IMR-90 (cell line): Measurements from ENCODE around the gene MAML3. TPM values are rescaled to one million over a fixed set of nuclear protein-coding genes. Genes with fewer than 3 reads are reported as not detected.

Source experiments
- ATAC-seq: fragments of 200-7000 bp; cut with Tn5 transposase; 2 replicates; pipeline ENCODE4 v1.9.1; 2020; ENCODE audit warnings: low read depth, mild to moderate bottlenecking, moderate library complexity
- BruUV-seq: library from RNA; stranded (reverse); fragments of 400-500 nt; replicated peaks from 2 replicates; lab custom pipeline; 2021; lab: Mats Ljungman, UMichigan
- CTCF ChIA-PET: fragments of 300-600 bp; formaldehyde crosslinking; extraction: SDS; loops from one replicate; lab custom pipeline; 2021; ENCODE audit warnings: antibody characterized with exemption; lab: Yijun Ruan, JAX
- POLR2A ChIA-PET: fragments of 300-600 bp; sonication (Branson Sonifier 250); formaldehyde crosslinking; loops from one replicate; lab custom pipeline; 2022; ENCODE audit warnings: antibody characterized with exemption; ENCODE audit not compliant: unreplicated experiment; lab: Charles Lee
- DNase-seq: peaks from one replicate; pipeline ENCODE4 v3.0.0; 2013
- H2AFZ ChIP-seq: replicated peaks from 2 replicates; pipeline ENCODE3; 2013; ENCODE audit warnings: low read length, mild to moderate bottlenecking; ENCODE audit not compliant: poor library complexity
- H2AK5ac ChIP-seq: 2 replicates; pipeline ENCODE4 v1.6.1; 2013; ENCODE audit warnings: low read depth, low read length, inconsistent platforms
- H2AK9ac ChIP-seq: replicated peaks from 2 replicates; pipeline ENCODE3; 2013; ENCODE audit warnings: mild to moderate bottlenecking, low read depth, low read length, moderate library complexity; ENCODE audit not compliant: poor library complexity
- H2BK120ac ChIP-seq: 2 replicates; pipeline ENCODE4 v1.6.1; 2013; ENCODE audit warnings: low read depth, low read length, inconsistent platforms
- H2BK15ac ChIP-seq: 3 replicates; pipeline ENCODE4 v1.6.1; 2013; ENCODE audit warnings: low read depth, low read length, inconsistent platforms
- H2BK20ac ChIP-seq: 2 replicates; pipeline ENCODE4 v1.6.1; 2013; ENCODE audit warnings: low read depth, mild to moderate bottlenecking, inconsistent platforms, low read length, moderate library complexity
- H2BK5ac ChIP-seq: 2 replicates; pipeline ENCODE4 v1.6.1; 2013; ENCODE audit warnings: mild to moderate bottlenecking, low read depth, low read length, inconsistent platforms; ENCODE audit not compliant: poor library complexity, severe bottlenecking
- H3K14ac ChIP-seq: replicated peaks from 2 replicates; pipeline ENCODE4 v1.6.1; 2013; ENCODE audit warnings: low read depth, low read length, inconsistent platforms
- H3K18ac ChIP-seq: 2 replicates; pipeline ENCODE4 v1.6.1; 2013; ENCODE audit warnings: low read depth, low read length, control low read depth
- H3K23ac ChIP-seq: 2 replicates; pipeline ENCODE4 v1.6.1; 2013; ENCODE audit warnings: low read depth, low read length, inconsistent platforms
- H3K27ac ChIP-seq: 2 replicates; pipeline ENCODE4 v1.5.1; 2013; ENCODE audit warnings: mild to moderate bottlenecking, control low read depth, low read length; ENCODE audit not compliant: insufficient read depth
- H3K27me3 ChIP-seq: 2 replicates; pipeline ENCODE4 v1.6.1; 2013; ENCODE audit warnings: low read length; ENCODE audit not compliant: control insufficient read depth, insufficient read depth
- H3K36me3 ChIP-seq: 2 replicates; pipeline ENCODE4 v1.6.1; 2013; ENCODE audit warnings: low read length, mixed read lengths; ENCODE audit not compliant: control insufficient read depth, insufficient read depth
- H3K4ac ChIP-seq: 2 replicates; pipeline ENCODE4 v1.6.1; 2013; ENCODE audit warnings: low read depth, low read length, inconsistent platforms
- H3K4me1 ChIP-seq: 2 replicates; pipeline ENCODE4 v1.6.1; 2013; ENCODE audit warnings: low read length, mixed read lengths; ENCODE audit not compliant: control insufficient read depth, insufficient read depth
- H3K4me2 ChIP-seq: 2 replicates; pipeline ENCODE4 v1.6.1; 2013; ENCODE audit warnings: low read depth, mild to moderate bottlenecking, control low read depth, low read length, moderate library complexity
- H3K4me3 ChIP-seq: 2 replicates; pipeline ENCODE4 v1.5.1; 2013; ENCODE audit warnings: low read depth, mild to moderate bottlenecking, control low read depth, low read length, moderate library complexity; ENCODE audit not compliant: insufficient read depth
- H3K56ac ChIP-seq: 2 replicates; pipeline ENCODE4 v1.6.1; 2013; ENCODE audit warnings: low read length, inconsistent platforms; ENCODE audit not compliant: insufficient read depth; ENCODE audit errors: extremely low read depth
- H3K79me1 ChIP-seq, 2 experiments: 2 replicates each; pipeline ENCODE4 v1.6.1; 2013; ENCODE audit warnings: low read length in 2 of 2, inconsistent platforms in 1 of 2, low read depth in 1 of 2
- H3K9ac ChIP-seq: 2 replicates; pipeline ENCODE4 v1.6.1; 2013; ENCODE audit warnings: low read depth, low read length, control low read depth
- H3K9me1 ChIP-seq: 2 replicates; pipeline ENCODE4 v1.6.1; 2013; ENCODE audit warnings: low read length, inconsistent platforms; ENCODE audit not compliant: insufficient read depth
- H3K9me3 ChIP-seq: 2 replicates; pipeline ENCODE4 v1.6.1; 2013; ENCODE audit warnings: low read length; ENCODE audit not compliant: control insufficient read depth, insufficient read depth
- H4K20me1 ChIP-seq: 2 replicates; pipeline ENCODE4 v1.6.1; 2013; ENCODE audit warnings: low read length, inconsistent platforms; ENCODE audit not compliant: insufficient read depth
- H4K5ac ChIP-seq: 2 replicates; pipeline ENCODE4 v1.6.1; 2013; ENCODE audit warnings: mild to moderate bottlenecking, low read depth, low read length, control low read depth
- H4K8ac ChIP-seq, 2 experiments: 2 replicates each; pipeline ENCODE4 v1.6.1; 2013; ENCODE audit warnings: low read depth in 2 of 2, low read length in 2 of 2, control low read depth in 1 of 2, inconsistent platforms in 1 of 2
- H4K91ac ChIP-seq: 2 replicates; pipeline ENCODE4 v1.6.1; 2013; ENCODE audit warnings: low read depth, low read length, inconsistent platforms; ENCODE audit not compliant: insufficient read depth
- CEBPB ChIP-seq: IDR thresholded peaks from 2 replicates; pipeline ENCODE4 v1.6.1; 2012; ENCODE audit warnings: low read depth, low read length, improper control_type of control experiment
- RAD21 ChIP-seq: IDR thresholded peaks from 2 replicates; pipeline ENCODE4 v1.6.1; 2012; ENCODE audit warnings: low read length, improper control_type of control experiment
- WGBS, 2 experiments: methylation state at CpG; one replicate each; pipeline versions ENCODE4 v1.1.5 to v1.1.7; 2013; ENCODE audit warnings: missing lambda C conversion rate in 2 of 2; ENCODE audit not compliant: insufficient read length in 1 of 2; ENCODE audit errors: extremely low coverage in 2 of 2; 5-methylcytosine and 5-hydroxymethylcytosine counted together
- dilution Hi-C: fragments of 300-500 bp; cut with HindIII; formaldehyde crosslinking; loops from one replicate; pipeline ENCODE4 v1.14.3; 2018; ENCODE audit warnings: low sequenced_read_pairs; ENCODE audit not compliant: unreplicated experiment
- in situ Hi-C: fragments of 300-500 bp; cut with MboI; formaldehyde crosslinking; loops from 3 replicates; pipeline ENCODE4 v1.14.3; 2019; ENCODE audit warnings: low sequenced_read_pairs, inconsistent platforms, mixed read lengths
- intact Hi-C: fragments of 100-400 bp; cut with micrococcal nuclease; formaldehyde crosslinking; loops from 2 replicates; pipeline ENCODE4 v1.10.0; 2022
- polyA plus RNA-seq, 3 experiments: library from polyadenylated mRNA; depleted of rRNA; stranded (reverse); fragments of >200 nt; gene quantifications; 2 replicates each; pipeline ENCODE4 v1.2.3, GENCODE V29; 2012; ENCODE audit warnings: low replicate concordance in 1 of 3
- total RNA-seq: library from RNA; depleted of rRNA; stranded (reverse); fragments of >200 nt; gene quantifications from 2 replicates; pipeline ENCODE4 v1.2.3, GENCODE V29; 2012

The MAML3 gene
- total and polyA plus RNA-seq, 2 of the 4 experiments (the other 2 are of a cell fraction): 0.90 to 1.7 TPM

DNA sequence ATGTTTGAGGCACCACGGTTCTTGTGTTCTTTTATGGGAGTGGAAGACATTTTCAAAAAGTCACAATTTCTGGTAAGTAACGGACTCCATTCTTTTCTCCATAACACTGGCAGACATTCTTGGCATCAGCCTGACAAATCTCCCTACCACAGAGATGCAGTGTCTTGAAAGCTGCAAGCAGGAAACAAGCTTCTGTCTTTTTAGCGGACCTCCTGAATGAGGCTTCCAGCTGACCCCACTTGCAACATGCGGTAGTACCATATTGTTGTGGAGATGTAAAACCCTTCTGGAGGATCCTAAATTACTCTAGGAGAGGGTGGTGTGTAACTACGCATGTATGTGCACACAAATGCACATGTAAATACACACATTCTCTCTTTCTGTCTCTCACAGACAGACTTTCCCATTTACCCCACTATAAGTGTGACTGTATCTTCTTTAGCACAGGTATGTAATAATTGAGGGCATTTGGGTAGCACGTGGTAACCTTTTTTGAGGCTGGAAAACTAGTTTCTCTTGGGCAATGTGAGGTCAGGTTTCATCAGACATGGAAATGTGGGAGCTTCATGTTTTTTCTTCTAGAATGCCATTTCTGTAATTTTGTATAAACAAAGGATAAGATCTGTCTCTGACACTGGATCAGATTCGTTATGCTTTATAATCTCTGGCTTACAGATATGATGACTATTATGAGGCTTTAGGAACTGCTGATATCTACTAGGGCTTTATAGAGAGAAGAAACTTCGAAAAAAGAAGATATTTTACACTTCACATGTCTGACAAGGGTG, 358.3 kb downstream of the MAML3 start:
- Histone ChIP-seq H4K5ac (peak overlapping the region; percentile 12; the same call in 1 of the 2 replicates), H3K27me3 (no peaks in the 10 kb centered on the region), H2BK5ac (no peak overlapping the region), H4K91ac (no peak overlapping the region), H3K9ac (no peak overlapping the region), H3K4me2 (0 out of 2 replicates have a peak overlapping the region, but pooled peaks have one; percentile 12), H2AK5ac (no peak overlapping the region), H3K4ac (no peak overlapping the region), H3K27ac (no peak overlapping the region), H3K9me3 (no peaks in the 10 kb centered on the region), H2BK20ac (no peak overlapping the region; the same call in 1 of the 2 replicates), H2AFZ (no peak overlapping the region), H2BK15ac (no peak overlapping the region), H3K18ac (no peak overlapping the region), H3K36me3 (no peaks in the 10 kb centered on the region), H3K56ac (no peak overlapping the region), H3K79me1 (no peaks in the 10 kb centered on the region), H4K20me1 (no peaks in the 10 kb centered on the region), H2BK120ac (no peak overlapping the region), H3K14ac (0 out of 2 replicates have a peak overlapping the region, but pooled peaks have one; percentile 32), H3K4me1 (peaks cover 3% of the 10 kb centered on the region), H3K23ac (0 out of 2 replicates have a peak overlapping the region, but pooled peaks have one; percentile 10), H3K4me3 (no peak overlapping the region), H3K9me1 (no peaks in the 10 kb centered on the region; the same call in 1 of the 2 replicates), H4K8ac (no peak overlapping the region), H2AK9ac (no peak overlapping the region)
- peak; percentile 48 for DNase-seq
- intact Hi-C loops: no loop called here
- in situ Hi-C loops: no loop called here
- dilution Hi-C loops: no loop called here
- CTCF ChIA-PET: interaction anchor here (0.6 kb wide), 1 partner anchor 43 kb away, joined by 5 read pairs; no protein-coding TSS in a partner anchor
- POLR2A ChIA-PET: no interaction called here
- peak; percentile 29 for ATAC-seq
- TF ChIP-seq RAD21 (no peak), CEBPB (peak; percentile 67)
- BruUV-seq: no TSS peak
- WGBS, 2 experiments: no CpG with 5 or more reads among the region's 8 CpGs
